SK-N-SH (cell line): ENCODE results near the gene KRT3. TPM values are rescaled to one million over a fixed set of nuclear protein-coding genes. Genes with fewer than 3 reads are reported as not detected.

Source experiments
- CTCF ChIA-PET: fragments of 300-600, 350-600 bp; formaldehyde crosslinking; extraction: SDS; loops from one replicate; lab custom pipeline; 2021; lab: Yijun Ruan, JAX
- POLR2A ChIA-PET: fragments of 350-600 bp; sonication (Branson Sonifier 250); formaldehyde crosslinking; extraction: SDS; loops from one replicate; lab custom pipeline; 2020; ENCODE audit warnings: antibody characterized with exemption, inconsistent platforms; lab: Yijun Ruan, JAX
- DNase-seq: peaks from one replicate; pipeline ENCODE4 v3.0.0; 2012
- H2AFZ ChIP-seq: fragments of 200-600 bp; sonication (generic); 2 replicates; pipeline ENCODE4 v1.8.1; 2016; ENCODE audit warnings: antibody characterized with exemption, mild to moderate bottlenecking, low read depth
- H3F3A ChIP-seq: fragments of 200-600 bp; sonication (generic); replicated peaks from 2 replicates; pipeline ENCODE3; 2016; ENCODE audit warnings: antibody characterized with exemption, mild to moderate bottlenecking; ENCODE audit not compliant: insufficient read depth
- H3K27ac ChIP-seq, 2 experiments: fragments of 200-500 bp in 1 of 2; fragments of 200-600 bp in 1 of 2; sonication (Bioruptor generic) in 1 of 2; sonication (generic), shearing (Covaris generic) in 1 of 2; 2 replicates each; pipeline versions ENCODE4 v1.5.1 to v1.6.1; 2014 to 2016; ENCODE audit warnings: low read depth in 2 of 2, inconsistent platforms in 1 of 2, low read length in 1 of 2, mild to moderate bottlenecking in 1 of 2, mixed read lengths in 1 of 2
- H3K27me3 ChIP-seq: fragments of 200-600 bp; sonication (generic), shearing (Covaris generic); 2 replicates; pipeline ENCODE4 v1.6.1; 2016; ENCODE audit warnings: mixed run types; ENCODE audit not compliant: insufficient read depth
- H3K36me3 ChIP-seq, 2 experiments: fragments of 200-500 bp in 1 of 2; fragments of 200-600 bp in 1 of 2; sonication (Bioruptor generic) in 1 of 2; sonication (generic) in 1 of 2; replicated peaks in 1 of 2; 2 replicates each; pipeline versions ENCODE3 to v1.5.1; 2014 to 2016; ENCODE audit warnings: low read length in 1 of 2, mild to moderate bottlenecking in 1 of 2; ENCODE audit not compliant: insufficient read depth in 2 of 2, control insufficient read depth in 1 of 2
- H3K4me1 ChIP-seq, 2 experiments: fragments of 200-500 bp in 1 of 2; fragments of 200-600 bp in 1 of 2; sonication (Bioruptor generic) in 1 of 2; sonication (generic), shearing (Covaris generic) in 1 of 2; 2 replicates each; pipeline versions ENCODE4 v1.5.1 to v1.6.1; 2014 to 2016; ENCODE audit warnings: low read depth in 1 of 2, low read length in 1 of 2, mixed run types in 1 of 2; ENCODE audit not compliant: insufficient read depth in 2 of 2, control insufficient read depth in 1 of 2
- H3K4me2 ChIP-seq: fragments of 200-600 bp; sonication (generic), shearing (Covaris generic); 2 replicates; pipeline ENCODE4 v1.6.1; 2017; ENCODE audit warnings: mixed run types
- H3K4me3 ChIP-seq, 2 experiments: fragments of 200-500 bp in 1 of 2; fragments of 200-600 bp in 1 of 2; sonication (Bioruptor generic) in 1 of 2; sonication (generic), shearing (Covaris generic) in 1 of 2; 2 replicates each; pipeline versions ENCODE4 v1.5.1 to v1.8.1; 2014 to 2016; ENCODE audit warnings: low read depth in 2 of 2, inconsistent platforms in 1 of 2, low read length in 1 of 2, mild to moderate bottlenecking in 1 of 2, mixed read lengths in 1 of 2, moderate library complexity in 1 of 2
- H3K79me2 ChIP-seq: fragments of 200-600 bp; sonication (generic); 2 replicates; pipeline ENCODE4 v1.8.1; 2017; ENCODE audit warnings: mild to moderate bottlenecking; ENCODE audit not compliant: insufficient read depth
- H3K9ac ChIP-seq: fragments of 200-600 bp; sonication (generic); 2 replicates; pipeline ENCODE4 v1.6.1; 2017; ENCODE audit warnings: mixed run types
- H3K9me2 ChIP-seq: fragments of 200-600 bp; sonication (generic); 2 replicates; pipeline ENCODE4 v1.6.1; 2017; ENCODE audit warnings: mixed run types
- H3K9me3 ChIP-seq: fragments of 200-600 bp; sonication (generic); 2 replicates; pipeline ENCODE4 v1.6.1; 2017; ENCODE audit warnings: mixed run types, mild to moderate bottlenecking, moderate library complexity
- H4K20me1 ChIP-seq: fragments of 200-600 bp; sonication (generic); 2 replicates; pipeline ENCODE4 v1.6.1; 2017; ENCODE audit warnings: mild to moderate bottlenecking, mixed run types; ENCODE audit not compliant: insufficient read depth
- CHD2 ChIP-seq: fragments of 150-350 bp; IDR thresholded peaks from 2 replicates; pipeline ENCODE4 v1.6.1; 2018; ENCODE audit warnings: low read length; ENCODE audit not compliant: partially characterized antibody
- EP300 ChIP-seq, 2 experiments: IDR thresholded peaks; 2 replicates each; pipeline versions ENCODE4 v1.4.0 to v1.6.1; 2012; ENCODE audit warnings: borderline replicate concordance in 1 of 2, low read depth in 1 of 2, low read length in 1 of 2
- FOXM1 ChIP-seq: IDR thresholded peaks from 2 replicates; pipeline ENCODE4 v1.4.0; 2012; ENCODE audit warnings: low read depth, mild to moderate bottlenecking
- MEF2A ChIP-seq: IDR thresholded peaks from 2 replicates; pipeline ENCODE4 v1.4.0; 2012; ENCODE audit warnings: low read depth, borderline replicate concordance
- MXI1 ChIP-seq: IDR thresholded peaks from 2 replicates; pipeline ENCODE4 v1.6.1; 2012; ENCODE audit warnings: mild to moderate bottlenecking, low read depth, low read length, improper control_type of control experiment
- NFIC ChIP-seq: IDR thresholded peaks from 2 replicates; pipeline ENCODE4 v1.4.0; 2012; ENCODE audit warnings: borderline replicate concordance
- POLR2AphosphoS5 ChIP-seq: IDR thresholded peaks from 2 replicates; pipeline ENCODE4 v1.6.1; 2012; ENCODE audit warnings: low read depth, low read length
- RAD21 ChIP-seq: IDR thresholded peaks from 2 replicates; pipeline ENCODE4 v1.6.1; 2012; ENCODE audit warnings: mild to moderate bottlenecking, low read length
- RCOR1 ChIP-seq: fragments of 150-350 bp; IDR thresholded peaks from 2 replicates; pipeline ENCODE4 v1.6.1; 2017; ENCODE audit warnings: antibody characterized with exemption, low read length
- RFX5 ChIP-seq: IDR thresholded peaks from 2 replicates; pipeline ENCODE4 v1.6.1; 2012; ENCODE audit warnings: mild to moderate bottlenecking, improper control_type of control experiment, low read length
- RXRA ChIP-seq: IDR thresholded peaks from 2 replicates; pipeline ENCODE4 v1.4.0; 2012; ENCODE audit warnings: low read depth, mild to moderate bottlenecking, borderline replicate concordance
- TCF12 ChIP-seq: IDR thresholded peaks from 2 replicates; pipeline ENCODE4 v1.4.0; 2012
- TEAD4 ChIP-seq: IDR thresholded peaks from 2 replicates; pipeline ENCODE4 v1.4.0; 2012; ENCODE audit warnings: mild to moderate bottlenecking, borderline replicate concordance; ENCODE audit not compliant: insufficient read depth
- WGBS: methylation state at CpG from one replicate; pipeline ENCODE4 v1.1.6; 2017; ENCODE audit warnings: low lambda C conversion rate; 5-methylcytosine and 5-hydroxymethylcytosine counted together
- polyA plus RNA-seq, 3 experiments: library from polyadenylated mRNA; depleted of rRNA; stranded (reverse); fragments of >200 nt; gene quantifications; 2 replicates each; pipeline ENCODE4 v1.2.3, GENCODE V29; 2012
- TF ChIP-seq, protein P1 (sequence below): IDR thresholded peaks from 2 replicates; pipeline ENCODE4 v1.4.0; 2012; ENCODE audit warnings: low read depth
- TF ChIP-seq, protein P2 (sequence below): IDR thresholded peaks from 2 replicates; pipeline ENCODE4; 2012
- TF ChIP-seq, protein P3 (sequence below): IDR thresholded peaks from 2 replicates; pipeline ENCODE4 v1.6.1; 2012; ENCODE audit warnings: mild to moderate bottlenecking, low read depth, low read length, moderate library complexity
- TF ChIP-seq, protein P4 (sequence below): IDR thresholded peaks from 2 replicates; pipeline ENCODE4 v1.4.0; 2012; ENCODE audit warnings: low read depth, borderline replicate concordance

Gene KRT3
- polyA plus RNA-seq, 1 of the 3 experiments (the other 2 are of a cell fraction): not detected

DNA sequence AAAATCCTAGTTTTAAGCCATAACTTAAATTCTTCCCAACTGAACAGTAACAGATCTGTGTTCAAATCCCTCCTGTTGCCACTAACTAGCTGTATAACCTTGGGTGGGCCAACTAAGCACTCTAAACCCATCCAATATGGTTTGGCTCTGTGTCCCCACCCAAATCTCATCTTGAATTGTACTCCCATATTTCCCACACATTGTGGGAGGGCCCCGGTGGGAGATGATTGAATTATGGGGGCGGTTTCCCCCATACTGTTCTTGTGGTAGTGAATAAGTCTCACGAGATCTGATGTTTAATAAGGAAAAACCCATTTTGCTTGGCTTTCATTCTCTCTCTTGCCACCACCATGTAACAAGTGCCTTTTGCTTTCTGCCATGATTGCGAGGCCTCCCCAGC lies 19.2 kb upstream of the KRT3 start:
- H3K79me2 ChIP-seq: no peaks in the 10 kb centered on the region
- no peak overlapping the region for H3K4me2 ChIP-seq
- ChIA-PET CTCF (no interaction called here), POLR2A (no interaction called here)
- no peaks in the 10 kb centered on the region for H3K36me3 ChIP-seq
- H3K9me3 ChIP-seq: no peaks in the 10 kb centered on the region
- H3K27ac ChIP-seq: no peak overlapping the region
- no peaks in the 10 kb centered on the region for H3K4me1 ChIP-seq
- H3K27me3 ChIP-seq: peaks cover 35% of the 10 kb centered on the region
- no peak for DNase-seq
- H2AFZ ChIP-seq: no peak overlapping the region
- H3K9me2 ChIP-seq: no peaks in the 10 kb centered on the region
- H3K4me3 ChIP-seq: no peak overlapping the region
- TF ChIP-seq TEAD4: no peak
- no peak for TF ChIP-seq MEF2A
- TF ChIP-seq RXRA: no peak
- no peak for TF ChIP-seq POLR2AphosphoS5
- TF ChIP-seq NFIC: no peak
- TF ChIP-seq, protein P1, sequence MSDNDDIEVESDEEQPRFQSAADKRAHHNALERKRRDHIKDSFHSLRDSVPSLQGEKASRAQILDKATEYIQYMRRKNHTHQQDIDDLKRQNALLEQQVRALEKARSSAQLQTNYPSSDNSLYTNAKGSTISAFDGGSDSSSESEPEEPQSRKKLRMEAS: no peak
- no peak for TF ChIP-seq MXI1
- no peak for TF ChIP-seq FOXM1
- no peak for TF ChIP-seq CHD2
- TF ChIP-seq EP300 (IDR thresholded peaks at IDR 0.05; ENCODE audit: borderline replicate concordance in 1 of 2, low read depth in 1 of 2, low read length in 1 of 2): no peak
- TF ChIP-seq, protein P2, sequence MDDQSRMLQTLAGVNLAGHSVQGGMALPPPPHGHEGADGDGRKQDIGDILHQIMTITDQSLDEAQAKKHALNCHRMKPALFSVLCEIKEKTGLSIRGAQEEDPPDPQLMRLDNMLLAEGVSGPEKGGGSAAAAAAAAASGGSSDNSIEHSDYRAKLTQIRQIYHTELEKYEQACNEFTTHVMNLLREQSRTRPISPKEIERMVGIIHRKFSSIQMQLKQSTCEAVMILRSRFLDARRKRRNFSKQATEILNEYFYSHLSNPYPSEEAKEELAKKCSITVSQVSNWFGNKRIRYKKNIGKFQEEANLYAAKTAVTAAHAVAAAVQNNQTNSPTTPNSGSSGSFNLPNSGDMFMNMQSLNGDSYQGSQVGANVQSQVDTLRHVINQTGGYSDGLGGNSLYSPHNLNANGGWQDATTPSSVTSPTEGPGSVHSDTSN: no peak
- TF ChIP-seq TCF12: no peak
- TF ChIP-seq RFX5: no peak
- TF ChIP-seq, protein P3, sequence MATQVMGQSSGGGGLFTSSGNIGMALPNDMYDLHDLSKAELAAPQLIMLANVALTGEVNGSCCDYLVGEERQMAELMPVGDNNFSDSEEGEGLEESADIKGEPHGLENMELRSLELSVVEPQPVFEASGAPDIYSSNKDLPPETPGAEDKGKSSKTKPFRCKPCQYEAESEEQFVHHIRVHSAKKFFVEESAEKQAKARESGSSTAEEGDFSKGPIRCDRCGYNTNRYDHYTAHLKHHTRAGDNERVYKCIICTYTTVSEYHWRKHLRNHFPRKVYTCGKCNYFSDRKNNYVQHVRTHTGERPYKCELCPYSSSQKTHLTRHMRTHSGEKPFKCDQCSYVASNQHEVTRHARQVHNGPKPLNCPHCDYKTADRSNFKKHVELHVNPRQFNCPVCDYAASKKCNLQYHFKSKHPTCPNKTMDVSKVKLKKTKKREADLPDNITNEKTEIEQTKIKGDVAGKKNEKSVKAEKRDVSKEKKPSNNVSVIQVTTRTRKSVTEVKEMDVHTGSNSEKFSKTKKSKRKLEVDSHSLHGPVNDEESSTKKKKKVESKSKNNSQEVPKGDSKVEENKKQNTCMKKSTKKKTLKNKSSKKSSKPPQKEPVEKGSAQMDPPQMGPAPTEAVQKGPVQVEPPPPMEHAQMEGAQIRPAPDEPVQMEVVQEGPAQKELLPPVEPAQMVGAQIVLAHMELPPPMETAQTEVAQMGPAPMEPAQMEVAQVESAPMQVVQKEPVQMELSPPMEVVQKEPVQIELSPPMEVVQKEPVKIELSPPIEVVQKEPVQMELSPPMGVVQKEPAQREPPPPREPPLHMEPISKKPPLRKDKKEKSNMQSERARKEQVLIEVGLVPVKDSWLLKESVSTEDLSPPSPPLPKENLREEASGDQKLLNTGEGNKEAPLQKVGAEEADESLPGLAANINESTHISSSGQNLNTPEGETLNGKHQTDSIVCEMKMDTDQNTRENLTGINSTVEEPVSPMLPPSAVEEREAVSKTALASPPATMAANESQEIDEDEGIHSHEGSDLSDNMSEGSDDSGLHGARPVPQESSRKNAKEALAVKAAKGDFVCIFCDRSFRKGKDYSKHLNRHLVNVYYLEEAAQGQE: no peak
- TF ChIP-seq, protein P4, sequence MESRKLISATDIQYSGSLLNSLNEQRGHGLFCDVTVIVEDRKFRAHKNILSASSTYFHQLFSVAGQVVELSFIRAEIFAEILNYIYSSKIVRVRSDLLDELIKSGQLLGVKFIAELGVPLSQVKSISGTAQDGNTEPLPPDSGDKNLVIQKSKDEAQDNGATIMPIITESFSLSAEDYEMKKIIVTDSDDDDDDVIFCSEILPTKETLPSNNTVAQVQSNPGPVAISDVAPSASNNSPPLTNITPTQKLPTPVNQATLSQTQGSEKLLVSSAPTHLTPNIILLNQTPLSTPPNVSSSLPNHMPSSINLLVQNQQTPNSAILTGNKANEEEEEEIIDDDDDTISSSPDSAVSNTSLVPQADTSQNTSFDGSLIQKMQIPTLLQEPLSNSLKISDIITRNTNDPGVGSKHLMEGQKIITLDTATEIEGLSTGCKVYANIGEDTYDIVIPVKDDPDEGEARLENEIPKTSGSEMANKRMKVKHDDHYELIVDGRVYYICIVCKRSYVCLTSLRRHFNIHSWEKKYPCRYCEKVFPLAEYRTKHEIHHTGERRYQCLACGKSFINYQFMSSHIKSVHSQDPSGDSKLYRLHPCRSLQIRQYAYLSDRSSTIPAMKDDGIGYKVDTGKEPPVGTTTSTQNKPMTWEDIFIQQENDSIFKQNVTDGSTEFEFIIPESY: no peak
- TF ChIP-seq RAD21: no peak
- TF ChIP-seq RCOR1: no peak
- 34% methylated on average over 4 of the region's 4 CpGs for WGBS
- H4K20me1 ChIP-seq: no peaks in the 10 kb centered on the region
- H3K9ac ChIP-seq: no peak overlapping the region
- H3F3A ChIP-seq: no peaks in the 10 kb centered on the region
